ENCODE measurements around the gene SLC1A6.

DNA sequence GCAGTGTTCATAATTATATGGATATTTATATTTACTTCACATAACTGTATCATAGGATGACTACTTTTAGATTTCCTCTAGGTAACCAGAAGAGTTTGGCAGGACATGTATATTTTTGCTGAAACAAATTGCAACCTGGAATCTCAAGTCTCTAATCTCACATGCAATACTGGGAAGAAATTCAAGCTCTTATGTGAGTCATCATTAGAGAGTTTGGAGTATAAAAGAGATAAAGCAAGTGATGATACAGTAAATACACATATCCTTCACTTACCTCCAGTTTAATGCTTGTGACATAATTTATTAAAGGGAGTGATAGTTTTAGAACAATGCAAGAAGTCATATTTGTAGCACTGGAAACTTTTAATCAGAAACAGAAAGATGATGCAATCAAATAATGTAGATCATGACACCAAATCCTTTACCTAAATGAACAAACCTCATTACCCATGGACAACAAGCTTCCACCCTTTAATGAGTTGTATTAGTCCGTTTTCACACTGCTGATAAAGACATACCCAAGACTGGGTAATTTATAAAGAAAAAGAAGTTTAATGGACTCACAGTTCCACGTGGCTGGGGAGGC lies 77.9 kb downstream of the SLC1A6 start:
- TF ChIP-seq, protein P1, sequence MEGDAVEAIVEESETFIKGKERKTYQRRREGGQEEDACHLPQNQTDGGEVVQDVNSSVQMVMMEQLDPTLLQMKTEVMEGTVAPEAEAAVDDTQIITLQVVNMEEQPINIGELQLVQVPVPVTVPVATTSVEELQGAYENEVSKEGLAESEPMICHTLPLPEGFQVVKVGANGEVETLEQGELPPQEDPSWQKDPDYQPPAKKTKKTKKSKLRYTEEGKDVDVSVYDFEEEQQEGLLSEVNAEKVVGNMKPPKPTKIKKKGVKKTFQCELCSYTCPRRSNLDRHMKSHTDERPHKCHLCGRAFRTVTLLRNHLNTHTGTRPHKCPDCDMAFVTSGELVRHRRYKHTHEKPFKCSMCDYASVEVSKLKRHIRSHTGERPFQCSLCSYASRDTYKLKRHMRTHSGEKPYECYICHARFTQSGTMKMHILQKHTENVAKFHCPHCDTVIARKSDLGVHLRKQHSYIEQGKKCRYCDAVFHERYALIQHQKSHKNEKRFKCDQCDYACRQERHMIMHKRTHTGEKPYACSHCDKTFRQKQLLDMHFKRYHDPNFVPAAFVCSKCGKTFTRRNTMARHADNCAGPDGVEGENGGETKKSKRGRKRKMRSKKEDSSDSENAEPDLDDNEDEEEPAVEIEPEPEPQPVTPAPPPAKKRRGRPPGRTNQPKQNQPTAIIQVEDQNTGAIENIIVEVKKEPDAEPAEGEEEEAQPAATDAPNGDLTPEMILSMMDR (conservative IDR thresholded peaks at IDR 0.05), result no peak
- no peak for TF ChIP-seq EZH2 (IDR thresholded peaks at IDR 0.05; ENCODE audit: low read depth)

Data from PC-9 (cell line).